HG03571 (cell line): ENCODE measurements around the gene ZNF292.
A peak's percentile ranks its signal among the peaks of the same experiment; 100 is the strongest.
"Not testable (repeated sequence)": the region's sequence is repeated elsewhere in the genome, so short reads cannot be mapped to it uniquely, and the experiment has no call there.

ENCODE experiments used
- ATAC-seq: cut with Tn5 transposase; IDR thresholded peaks from one replicate; pipeline ENCODE4 v1.9.1; 2021; ENCODE audit not compliant: unreplicated experiment

ZNF292 gene

DNA sequence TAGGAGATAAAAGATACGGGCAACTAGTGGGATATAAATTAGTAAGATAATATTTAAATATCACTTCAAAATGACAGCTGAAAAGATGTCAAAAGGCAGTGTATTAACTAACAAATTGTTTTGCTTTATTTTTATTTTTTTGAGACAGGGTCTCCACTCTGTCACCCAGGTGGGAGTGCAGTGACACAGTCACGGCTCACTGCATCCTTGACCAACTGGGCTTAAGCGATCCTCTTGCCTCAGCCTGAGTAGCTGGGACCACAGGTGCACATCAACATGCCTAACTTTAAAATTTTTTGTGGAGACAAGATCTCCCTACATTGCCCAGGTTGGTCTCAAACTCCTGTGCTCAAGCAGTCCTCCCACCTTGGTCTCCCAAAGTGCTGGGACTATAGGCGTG, 5.9 kb downstream of the ZNF292 start:
- no peak for ATAC-seq

GRCh38 chr6:87164004-87164403, 8.6 kb downstream of the ZNF292 start:
- ATAC-seq = no peak

- no peak for ATAC-seq
Observed at GRCh38 chr6:87164506-87164905, 9.1 kb downstream of the ZNF292 start.

DNA sequence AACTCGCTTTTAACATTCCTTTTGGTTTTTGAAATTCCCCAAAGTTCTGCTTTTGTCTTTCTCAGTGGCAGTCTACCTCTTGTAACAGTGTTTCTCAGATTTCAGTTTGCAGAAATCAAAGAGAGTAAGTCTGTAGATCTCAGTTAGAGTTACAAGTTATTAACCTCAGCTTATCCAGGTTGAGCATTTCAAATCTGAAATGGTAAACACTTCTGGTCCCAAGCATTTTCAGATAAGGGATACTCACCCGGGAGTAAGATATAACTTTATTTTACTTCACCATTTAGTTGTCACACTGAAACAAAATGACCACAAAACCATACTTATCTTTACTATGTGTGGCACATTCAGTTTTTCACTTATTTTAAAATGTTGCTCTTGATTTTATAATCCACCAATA, 9.8 kb downstream of the ZNF292 start:
- ATAC-seq = no peak

DNA sequence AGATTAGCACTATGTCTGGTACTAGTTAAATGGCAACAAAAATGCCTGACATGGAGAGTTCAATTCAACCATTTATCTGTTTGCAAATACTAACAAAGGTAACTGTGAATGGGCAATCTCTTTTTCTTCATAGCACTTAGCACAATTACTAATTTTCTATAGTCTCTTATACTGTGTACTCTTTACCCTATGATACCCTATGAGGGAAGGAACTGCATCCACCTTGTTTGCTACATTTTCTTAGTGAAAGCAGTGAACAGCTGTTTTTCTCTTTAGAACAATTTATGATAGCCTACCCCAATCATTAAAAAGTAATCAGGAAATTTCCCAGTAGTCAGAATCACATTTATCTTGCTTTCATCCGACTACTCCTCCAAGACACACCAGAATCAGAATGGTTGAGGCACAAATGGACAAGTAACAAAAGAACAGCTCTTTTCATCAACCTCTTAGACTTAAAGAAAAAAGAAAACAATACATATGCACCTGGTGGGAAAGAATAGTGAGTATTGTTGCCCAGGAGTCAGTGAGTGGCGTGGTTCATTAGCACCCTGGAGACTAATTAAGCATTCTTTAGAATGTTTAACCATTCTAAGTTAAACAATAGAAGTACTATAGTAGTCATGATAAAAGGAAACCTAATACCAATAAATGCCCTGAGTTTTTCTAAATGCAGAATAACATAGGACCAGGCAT, 16.7 kb downstream of the ZNF292 start:
- ATAC-seq = no peak

DNA sequence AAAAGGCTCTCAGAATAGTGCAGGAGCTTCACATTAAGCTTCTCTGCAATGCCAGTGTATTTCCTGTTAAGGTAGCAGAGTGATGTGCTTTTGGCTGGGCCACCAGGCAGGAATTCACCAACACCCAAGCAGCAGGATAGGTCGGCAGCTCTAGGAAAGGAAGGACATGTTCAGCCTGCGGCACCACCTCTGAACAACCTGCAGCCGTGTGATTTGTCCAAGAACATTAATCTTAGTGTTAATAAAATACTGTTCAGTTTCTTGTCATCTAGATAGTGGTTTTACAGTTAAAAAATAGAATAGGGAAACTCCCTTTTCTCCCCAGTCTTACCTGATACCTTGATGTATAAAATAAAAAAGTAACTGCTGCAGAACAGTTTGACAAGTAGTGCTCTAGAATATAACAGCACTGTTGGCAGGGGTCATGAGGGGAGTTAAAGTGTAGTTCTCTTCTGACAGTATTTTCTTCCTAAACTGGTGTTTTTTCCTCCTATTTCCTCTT, 18.8 kb downstream of the ZNF292 start:
- no peak for ATAC-seq

GRCh38 chr6:87176493-87176892, 21.1 kb downstream of the ZNF292 start:
- ATAC-seq = no peak

DNA sequence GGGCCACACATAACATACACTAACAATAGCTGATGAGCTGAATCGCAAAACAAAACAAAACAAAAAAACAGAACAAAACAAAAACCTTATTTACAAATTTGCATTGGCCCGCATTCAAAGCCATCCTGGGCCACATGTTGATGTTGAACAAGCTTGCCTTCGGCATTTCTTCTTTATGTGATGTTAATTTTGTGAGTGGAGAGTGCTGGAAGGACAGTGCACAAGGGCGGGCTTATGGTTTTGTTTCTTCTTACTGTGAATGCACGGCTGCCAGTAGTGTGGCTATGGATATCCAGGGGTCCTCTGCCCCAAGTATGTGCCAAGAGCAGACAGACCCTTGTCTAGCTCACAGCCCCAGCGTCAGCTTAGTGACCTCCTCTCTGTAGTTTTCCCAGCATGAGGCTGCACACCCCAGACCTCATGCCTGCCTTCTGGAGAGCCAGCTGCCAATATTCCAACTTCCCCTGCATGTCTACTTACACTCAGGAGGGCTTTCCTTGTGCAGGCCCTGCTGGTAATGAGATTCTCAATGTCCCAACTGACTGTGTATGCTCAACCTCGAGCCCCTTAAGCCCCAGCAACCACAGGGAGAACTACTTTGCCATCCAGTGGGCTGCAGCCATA, 24.9 kb downstream of the ZNF292 start:
- no peak for ATAC-seq

- no peak for ATAC-seq
Observed at GRCh38 chr6:87181903-87182302, 26.5 kb downstream of the ZNF292 start.

GRCh38 chr6:87182321-87182720, 27.0 kb downstream of the ZNF292 start:
- peak; percentile 68 for ATAC-seq

- no peak for ATAC-seq
Observed at GRCh38 chr6:87182940-87183339, 27.6 kb downstream of the ZNF292 start.

GRCh38 chr6:87183687-87184086, 28.3 kb downstream of the ZNF292 start:
- no peak for ATAC-seq

GRCh38 chr6:87184762-87185250, 29.4 kb downstream of the ZNF292 start:
- no peak for ATAC-seq

DNA sequence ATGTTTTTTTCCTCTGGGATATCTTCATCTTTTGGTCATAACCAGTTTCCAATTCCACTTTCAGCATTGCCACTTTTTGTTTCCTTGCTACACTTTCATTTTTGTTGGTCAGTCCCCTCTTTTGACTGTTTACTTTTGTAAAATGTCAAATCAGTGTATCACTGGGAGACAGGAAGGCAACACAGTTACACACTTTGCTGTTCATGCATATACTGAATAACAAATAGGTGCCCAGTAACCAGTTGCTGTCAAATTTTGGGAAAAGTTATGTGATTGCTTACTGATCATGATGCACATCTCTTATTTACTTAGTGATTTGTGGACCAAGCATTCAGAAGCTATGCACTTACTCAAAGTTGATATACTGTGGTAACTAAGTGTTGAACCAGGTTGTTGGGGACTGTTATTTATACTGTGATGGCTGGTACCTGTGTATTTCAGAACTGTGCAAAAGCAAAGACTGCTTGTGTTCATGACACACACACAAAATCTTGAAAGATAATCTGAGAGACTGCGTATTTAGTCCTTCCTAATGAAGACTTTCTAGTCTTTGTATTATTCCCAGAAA, 41.0 kb downstream of the ZNF292 start:
- no peak for ATAC-seq

DNA sequence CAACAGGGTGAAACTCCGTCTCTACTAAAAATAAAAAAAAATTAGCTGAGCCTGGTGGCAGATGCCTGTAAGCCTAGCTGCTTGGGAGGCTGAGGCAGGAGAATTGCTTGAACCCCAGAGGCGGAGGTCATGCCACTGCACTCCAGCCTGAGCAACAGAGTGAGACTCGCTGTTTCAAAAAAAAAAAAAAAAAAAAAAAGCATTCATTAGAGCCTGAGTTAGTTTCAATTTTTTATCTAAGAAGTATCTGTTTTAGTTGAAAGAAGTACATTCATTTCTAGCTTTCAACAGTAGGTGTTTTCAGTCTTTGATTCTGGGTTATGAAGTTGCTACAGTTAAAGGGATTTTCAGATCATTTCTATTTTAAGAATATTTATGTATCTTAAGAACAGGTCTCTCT, 42.2 kb downstream of the ZNF292 start:
- ATAC-seq = peak; percentile 58

GRCh38 chr6:87198022-87198810, 42.9 kb downstream of the ZNF292 start:
- not testable (repeated sequence) for ATAC-seq

- no peak for ATAC-seq
Observed at GRCh38 chr6:87199787-87200186, 44.4 kb downstream of the ZNF292 start.

- no peak for ATAC-seq
Observed at GRCh38 chr6:87200469-87201175, 45.3 kb downstream of the ZNF292 start.

DNA sequence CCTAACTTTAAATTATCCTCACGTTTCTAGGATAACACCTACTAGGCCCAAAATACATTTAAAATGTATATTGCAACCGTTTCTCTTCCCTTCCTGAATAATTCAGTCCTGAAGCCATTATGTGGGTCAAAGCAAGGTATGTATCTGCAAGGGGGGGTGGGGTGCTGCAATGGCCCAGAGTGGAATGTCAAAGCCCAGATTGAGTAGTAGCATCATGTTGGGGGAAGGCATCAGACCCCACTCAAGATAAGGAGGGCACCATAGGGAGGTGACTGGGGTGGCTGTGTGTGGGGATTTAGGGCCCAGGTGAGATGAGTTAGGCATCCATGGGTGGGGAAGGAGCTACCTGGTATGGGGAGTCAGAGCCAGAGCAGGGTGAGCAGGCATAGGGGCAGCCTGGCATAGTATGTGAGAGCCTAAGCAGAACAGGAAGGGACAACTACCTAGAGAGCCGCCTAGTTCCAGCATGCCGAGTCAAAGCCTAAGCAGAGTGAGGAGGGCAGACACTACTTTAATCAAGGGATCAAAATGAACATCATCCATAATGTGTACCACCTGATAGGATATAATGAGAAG, 48.2 kb downstream of the ZNF292 start:
- ATAC-seq = no peak

GRCh38 chr6:87209812-87210211, 54.4 kb downstream of the ZNF292 start:
- ATAC-seq = no peak
